ENCODE results near the gene C19orf12.

Gene C19orf12

GRCh38 chr19:29752450-29753025 lies 37.5 kb upstream of the C19orf12 start:
- no peak for DNase-seq (ENCODE audit: low read depth, low spot score)
- Histone ChIP-seq H3K27ac (ENCODE audit: low read length) (no peak overlapping the region), H3K9me3 (ENCODE audit: control insufficient read depth, insufficient read depth, low read length) (no peaks in the 10 kb centered on the region), H3K36me3 (ENCODE audit: control insufficient read depth, insufficient read depth, low read length) (no peaks in the 10 kb centered on the region), H3K4me1 (ENCODE audit: control insufficient read depth, insufficient read depth, low read length) (no peaks in the 10 kb centered on the region), H3K4me3 (ENCODE audit: low read length) (no peak overlapping the region), H3K27me3 (ENCODE audit: control insufficient read depth, insufficient read depth, low read length) (no peaks in the 10 kb centered on the region; the same call in 1 of the 2 replicates)
- no CpG with 5 or more reads among the region's 11 CpGs for WGBS (ENCODE audit: insufficient coverage, insufficient read length)

GRCh38 chr19:29751932-29752331 lies 36.9 kb upstream of the C19orf12 start:
- no CpG with 5 or more reads among the region's 3 CpGs for WGBS (ENCODE audit: insufficient coverage, insufficient read length)
- no peak for DNase-seq (ENCODE audit: low read depth, low spot score)
- H3K27ac ChIP-seq (ENCODE audit: low read length): no peak overlapping the region

GRCh38 chr19:29750001-29750400 lies 34.9 kb upstream of the C19orf12 start:
- Histone ChIP-seq H3K36me3 (ENCODE audit: control insufficient read depth, insufficient read depth, low read length) (no peaks in the 10 kb centered on the region), H3K9me3 (ENCODE audit: control insufficient read depth, insufficient read depth, low read length) (no peaks in the 10 kb centered on the region), H3K4me3 (ENCODE audit: low read length) (no peak overlapping the region), H3K4me1 (ENCODE audit: control insufficient read depth, insufficient read depth, low read length) (no peaks in the 10 kb centered on the region), H3K27ac (ENCODE audit: low read length) (no peak overlapping the region), H3K27me3 (ENCODE audit: control insufficient read depth, insufficient read depth, low read length) (no peaks in the 10 kb centered on the region; the same call in 1 of the 2 replicates)
- no CpG with 5 or more reads among the region's 5 CpGs for WGBS (ENCODE audit: insufficient coverage, insufficient read length)
- no peak for DNase-seq (ENCODE audit: low read depth, low spot score)

More at GRCh38 chr19:29751932-29752331, 36.9 kb upstream of the C19orf12 start:
- no peaks in the 10 kb centered on the region; the same call in 1 of the 2 replicates for H3K27me3 ChIP-seq (ENCODE audit: control insufficient read depth, insufficient read depth, low read length)
- H3K36me3 ChIP-seq (ENCODE audit: control insufficient read depth, insufficient read depth, low read length): no peaks in the 10 kb centered on the region
- H3K9me3 ChIP-seq (ENCODE audit: control insufficient read depth, insufficient read depth, low read length): no peaks in the 10 kb centered on the region
- H3K4me3 ChIP-seq (ENCODE audit: low read length): no peak overlapping the region
- H3K4me1 ChIP-seq (ENCODE audit: control insufficient read depth, insufficient read depth, low read length): no peaks in the 10 kb centered on the region

DNA sequence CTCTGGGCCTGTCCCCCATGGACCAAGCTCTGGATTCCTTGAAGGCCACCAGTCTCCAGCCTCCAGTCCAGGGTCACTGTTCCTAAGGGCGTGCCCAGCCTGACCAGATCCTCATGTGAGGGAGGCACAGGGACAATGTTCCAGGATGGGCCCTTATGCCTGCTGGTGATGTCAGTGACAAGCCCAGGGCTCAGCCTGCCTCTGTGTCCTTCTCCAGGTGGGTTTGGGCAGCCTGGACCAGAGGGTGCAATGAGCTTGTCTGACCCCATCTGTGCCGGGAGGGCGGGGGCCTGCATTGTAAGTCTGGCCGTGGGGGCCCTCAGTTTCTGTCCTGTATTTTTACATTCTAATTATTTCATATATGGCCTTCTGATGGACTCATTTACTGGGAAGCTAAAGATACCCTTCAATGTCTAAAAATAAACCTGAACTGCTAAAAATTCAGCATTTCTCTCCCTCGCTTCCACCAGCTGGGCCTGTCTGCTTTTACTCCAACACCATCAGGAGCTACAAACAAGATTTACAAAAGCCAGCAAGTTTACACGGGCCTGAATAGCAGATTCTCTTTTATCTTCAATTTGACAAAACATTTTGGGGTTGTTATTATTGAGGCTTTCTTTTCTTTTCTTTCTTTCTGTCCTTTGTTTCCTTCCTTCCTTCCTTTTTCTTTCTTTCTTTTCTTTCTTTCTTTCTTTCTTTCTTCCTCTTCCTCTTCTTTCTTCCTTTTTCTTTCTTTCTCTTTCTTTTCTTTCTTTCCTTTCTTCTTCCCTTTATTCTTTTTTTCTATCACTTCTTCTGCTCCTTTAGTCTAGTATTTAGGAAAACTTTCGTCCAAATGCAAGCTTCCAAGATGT lies 34.2 kb upstream of the C19orf12 start:
- Histone ChIP-seq H3K9me3 (ENCODE audit: control insufficient read depth, insufficient read depth, low read length) (no peaks in the 10 kb centered on the region), H3K36me3 (ENCODE audit: control insufficient read depth, insufficient read depth, low read length) (no peaks in the 10 kb centered on the region), H3K4me1 (ENCODE audit: control insufficient read depth, insufficient read depth, low read length) (no peaks in the 10 kb centered on the region), H3K27me3 (ENCODE audit: control insufficient read depth, insufficient read depth, low read length) (no peaks in the 10 kb centered on the region; the same call in 1 of the 2 replicates), H3K4me3 (ENCODE audit: low read length) (no peak overlapping the region), H3K27ac (ENCODE audit: low read length) (no peak overlapping the region)
- DNase-seq (ENCODE audit: low read depth, low spot score): no peak
- WGBS (ENCODE audit: insufficient coverage, insufficient read length): no CpG with 5 or more reads among the region's 7 CpGs

GRCh38 chr19:29745253-29745652 lies 30.2 kb upstream of the C19orf12 start:
- no peak overlapping the region for H3K27ac ChIP-seq (ENCODE audit: low read length)
- no peaks in the 10 kb centered on the region for H3K4me1 ChIP-seq (ENCODE audit: control insufficient read depth, insufficient read depth, low read length)
- H3K9me3 ChIP-seq (ENCODE audit: control insufficient read depth, insufficient read depth, low read length): no peaks in the 10 kb centered on the region
- no CpG with 5 or more reads among the region's 6 CpGs for WGBS (ENCODE audit: insufficient coverage, insufficient read length)
- no peak overlapping the region for H3K4me3 ChIP-seq (ENCODE audit: low read length)
- DNase-seq (ENCODE audit: low read depth, low spot score): no peak
- H3K36me3 ChIP-seq (ENCODE audit: control insufficient read depth, insufficient read depth, low read length): no peaks in the 10 kb centered on the region
- no peaks in the 10 kb centered on the region for H3K27me3 ChIP-seq (ENCODE audit: control insufficient read depth, insufficient read depth, low read length)

GRCh38 chr19:29743681-29744080 lies 28.6 kb upstream of the C19orf12 start:
- Histone ChIP-seq H3K36me3 (ENCODE audit: control insufficient read depth, insufficient read depth, low read length) (no peaks in the 10 kb centered on the region), H3K4me1 (ENCODE audit: control insufficient read depth, insufficient read depth, low read length) (no peaks in the 10 kb centered on the region), H3K9me3 (ENCODE audit: control insufficient read depth, insufficient read depth, low read length) (no peaks in the 10 kb centered on the region), H3K27ac (ENCODE audit: low read length) (no peak overlapping the region), H3K27me3 (ENCODE audit: control insufficient read depth, insufficient read depth, low read length) (no peaks in the 10 kb centered on the region), H3K4me3 (ENCODE audit: low read length) (no peak overlapping the region)
- no peak for DNase-seq (ENCODE audit: low read depth, low spot score)

- Histone ChIP-seq H3K36me3 (ENCODE audit: control insufficient read depth, insufficient read depth, low read length) (no peaks in the 10 kb centered on the region), H3K27me3 (ENCODE audit: control insufficient read depth, insufficient read depth, low read length) (no peaks in the 10 kb centered on the region), H3K27ac (ENCODE audit: low read length) (no peak overlapping the region), H3K9me3 (ENCODE audit: control insufficient read depth, insufficient read depth, low read length) (no peaks in the 10 kb centered on the region), H3K4me1 (ENCODE audit: control insufficient read depth, insufficient read depth, low read length) (no peaks in the 10 kb centered on the region), H3K4me3 (ENCODE audit: low read length) (no peak overlapping the region)
- no peak for DNase-seq (ENCODE audit: low read depth, low spot score)
- WGBS (ENCODE audit: insufficient coverage, insufficient read length): no CpG with 5 or more reads among the region's 5 CpGs
Measured at GRCh38 chr19:29741776-29742175, 26.7 kb upstream of the C19orf12 start.

GRCh38 chr19:29741226-29741625 lies 26.2 kb upstream of the C19orf12 start:
- H3K4me3 ChIP-seq (ENCODE audit: low read length): no peak overlapping the region
- no peaks in the 10 kb centered on the region for H3K4me1 ChIP-seq (ENCODE audit: control insufficient read depth, insufficient read depth, low read length)
- WGBS (ENCODE audit: insufficient coverage, insufficient read length): no CpG with 5 or more reads among the region's 10 CpGs
- H3K27me3 ChIP-seq (ENCODE audit: control insufficient read depth, insufficient read depth, low read length): no peaks in the 10 kb centered on the region
- DNase-seq (ENCODE audit: low read depth, low spot score): no peak
- no peaks in the 10 kb centered on the region for H3K9me3 ChIP-seq (ENCODE audit: control insufficient read depth, insufficient read depth, low read length)
- H3K36me3 ChIP-seq (ENCODE audit: control insufficient read depth, insufficient read depth, low read length): no peaks in the 10 kb centered on the region
- no peak overlapping the region for H3K27ac ChIP-seq (ENCODE audit: low read length)

DNA sequence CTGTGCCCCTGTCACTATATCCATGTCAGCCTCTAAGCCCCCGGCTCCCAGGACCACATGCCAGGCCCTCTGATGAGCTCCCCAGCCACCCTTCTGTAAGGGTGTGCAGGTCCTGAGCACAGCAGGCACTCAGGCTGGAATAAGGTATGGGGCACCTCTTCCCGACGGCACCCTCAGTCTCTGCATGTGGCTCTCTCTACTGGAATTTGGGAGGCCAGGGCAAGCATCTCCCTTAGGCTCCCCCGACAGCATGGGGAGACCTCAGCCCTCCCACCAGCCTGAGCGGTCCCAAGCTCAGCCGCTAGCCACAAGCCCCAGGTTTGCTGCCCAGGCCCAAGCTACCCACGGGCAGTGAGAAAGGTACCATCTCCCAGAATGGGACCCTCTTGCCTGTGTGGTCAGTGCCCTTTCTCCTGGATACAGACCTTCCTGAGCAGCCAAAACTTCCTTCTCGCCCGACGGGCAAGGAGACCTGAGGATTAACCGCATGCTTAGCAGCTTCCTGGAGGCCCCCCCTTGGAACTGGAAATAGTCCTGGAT lies 22.5 kb upstream of the C19orf12 start:
- H3K27me3 ChIP-seq (ENCODE audit: control insufficient read depth, insufficient read depth, low read length): no peaks in the 10 kb centered on the region
- no CpG with 5 or more reads among the region's 11 CpGs for WGBS (ENCODE audit: insufficient coverage, insufficient read length)
- DNase-seq (ENCODE audit: low read depth, low spot score): no peak

GRCh38 chr19:29735829-29736228 lies 20.8 kb upstream of the C19orf12 start:
- no peaks in the 10 kb centered on the region for H3K9me3 ChIP-seq (ENCODE audit: control insufficient read depth, insufficient read depth, low read length)
- H3K27ac ChIP-seq (ENCODE audit: low read length): no peak overlapping the region
- no CpG with 5 or more reads among the region's 5 CpGs for WGBS (ENCODE audit: insufficient coverage, insufficient read length)
- H3K4me1 ChIP-seq (ENCODE audit: control insufficient read depth, insufficient read depth, low read length): no peaks in the 10 kb centered on the region
- DNase-seq (ENCODE audit: low read depth, low spot score): no peak
- no peaks in the 10 kb centered on the region for H3K36me3 ChIP-seq (ENCODE audit: control insufficient read depth, insufficient read depth, low read length)
- no peaks in the 10 kb centered on the region for H3K27me3 ChIP-seq (ENCODE audit: control insufficient read depth, insufficient read depth, low read length)
- H3K4me3 ChIP-seq (ENCODE audit: low read length): no peak overlapping the region

More for the DNA sequence above, 22.5 kb upstream of the C19orf12 start:
- H3K4me3 ChIP-seq (ENCODE audit: low read length): no peak overlapping the region
- H3K36me3 ChIP-seq (ENCODE audit: control insufficient read depth, insufficient read depth, low read length): no peaks in the 10 kb centered on the region
- H3K4me1 ChIP-seq (ENCODE audit: control insufficient read depth, insufficient read depth, low read length): no peaks in the 10 kb centered on the region
- no peak overlapping the region for H3K27ac ChIP-seq (ENCODE audit: low read length)
- H3K9me3 ChIP-seq (ENCODE audit: control insufficient read depth, insufficient read depth, low read length): no peaks in the 10 kb centered on the region

Measured in iPS DF 6.9 (cell line).